GM12892 (cell line): ENCODE measurements around the gene LMAN2.

ENCODE experiments used
- POLR2A ChIP-seq: IDR thresholded peaks from 2 replicates; pipeline ENCODE4 v1.6.1; 2011; ENCODE audit warnings: low read depth, low read length, control low read depth
- TAF1 ChIP-seq: IDR thresholded peaks from 2 replicates; pipeline ENCODE4 v1.6.1; 2011; ENCODE audit warnings: low read depth, mild to moderate bottlenecking, control low read depth, low read length, borderline replicate concordance

DNA sequence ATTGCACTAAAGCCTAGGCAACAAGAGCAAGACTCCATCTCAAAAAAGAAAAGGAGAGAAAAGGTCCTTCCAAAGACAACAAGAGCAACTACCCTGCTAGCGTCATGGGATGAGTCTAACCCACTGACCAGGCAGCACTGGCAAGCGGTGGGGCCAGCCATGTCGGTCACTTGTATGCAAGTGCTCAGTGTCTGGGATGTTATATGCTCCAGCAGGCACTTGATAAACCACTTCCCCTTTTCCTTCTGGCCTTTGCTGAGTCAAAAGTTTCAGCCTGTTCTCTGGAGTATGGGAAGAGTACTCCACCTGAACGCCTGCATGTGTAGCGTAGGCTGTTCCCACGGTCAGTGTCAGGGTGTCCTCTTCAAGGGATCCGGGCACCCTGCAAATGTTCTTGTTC, 30.6 kb downstream of the LMAN2 start:
- TF ChIP-seq POLR2A = no peak
- no peak for TF ChIP-seq TAF1
